Dermis microvascular lymphatic vessel endothelial cell (primary cell): ENCODE data around the gene FMN1. TPM values are rescaled to one million over a fixed set of nuclear protein-coding genes. Genes with fewer than 3 reads are reported as not detected.

ENCODE experiments used
- DNase-seq, 2 donors: peaks; one replicate each; pipeline versions ENCODE4 v3.0.0 to v3.0.0-alpha.2; 2010; ENCODE audit warnings: low read depth in 2 of 2
- total RNA-seq: library from RNA; depleted of rRNA; stranded (reverse); fragments of >200 nt; gene quantifications from 2 replicates; pipeline ENCODE4 v1.2.1, GENCODE V29; 2014

Gene FMN1
- total RNA-seq, 1 donor from 2014 or later = under 0.01 TPM

DNA sequence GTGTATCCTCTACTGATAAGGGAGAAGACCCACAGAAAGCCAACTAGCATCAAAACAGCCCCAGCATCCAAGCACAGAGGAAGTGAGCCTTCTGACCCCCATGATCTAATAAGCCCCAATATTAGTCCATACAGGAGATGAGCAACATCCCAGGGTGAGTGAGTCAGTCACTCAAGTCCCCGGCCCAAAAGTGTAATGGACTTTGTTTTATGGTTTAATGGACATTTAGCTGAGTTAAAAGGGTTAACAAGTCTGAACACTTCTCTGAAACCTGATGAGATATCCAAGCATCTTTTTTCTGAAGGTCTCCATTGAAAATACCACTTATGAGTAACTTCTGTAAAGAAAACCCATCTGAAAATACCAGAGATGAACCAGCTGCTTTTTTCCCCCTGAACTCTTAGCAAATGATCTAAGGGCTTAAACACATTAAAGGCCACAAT lies 361.1 kb downstream of the FMN1 start:
- peak in 1 of 2 donors; percentile 48 for DNase-seq

DNA sequence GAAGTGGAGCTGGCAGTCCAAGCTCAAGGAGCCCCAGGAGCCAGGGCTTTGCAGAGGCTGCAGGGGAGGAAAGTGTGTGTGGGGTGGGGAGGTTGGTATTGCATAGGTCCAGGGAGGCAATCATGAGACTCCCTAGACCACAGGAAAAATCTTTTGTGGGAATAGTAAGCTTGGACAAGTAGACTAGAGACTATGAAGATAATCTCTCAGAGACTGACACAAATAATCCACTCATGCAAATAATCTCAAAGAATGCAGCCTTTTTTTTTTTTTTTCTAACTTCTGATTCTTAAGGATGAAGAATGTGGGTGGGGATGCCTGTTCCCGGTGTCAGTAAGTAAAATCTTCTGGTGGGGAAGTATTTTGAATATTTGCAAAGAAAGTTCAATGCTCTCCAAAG lies 363.0 kb downstream of the FMN1 start:
- DNase-seq = no peak

DNA sequence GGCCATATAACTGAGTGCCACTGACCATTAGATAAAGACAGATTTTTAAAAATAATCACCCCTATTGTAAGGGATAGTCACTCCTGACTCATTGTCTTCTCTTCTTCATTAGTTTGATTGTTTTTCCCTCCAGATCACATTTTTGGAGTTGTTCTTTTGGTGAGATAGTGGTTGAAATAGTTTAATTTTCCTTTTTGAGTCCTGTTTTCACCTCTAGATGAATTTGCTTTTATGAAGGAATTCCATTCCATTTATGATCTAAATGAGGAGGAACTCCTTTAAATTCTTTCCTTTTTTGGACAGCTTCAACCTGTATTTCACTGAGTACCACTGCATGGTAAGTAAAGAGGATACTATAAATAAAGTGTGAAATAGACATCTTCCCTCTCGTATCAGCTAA lies 364.3 kb downstream of the FMN1 start:
- DNase-seq = no peak

DNA sequence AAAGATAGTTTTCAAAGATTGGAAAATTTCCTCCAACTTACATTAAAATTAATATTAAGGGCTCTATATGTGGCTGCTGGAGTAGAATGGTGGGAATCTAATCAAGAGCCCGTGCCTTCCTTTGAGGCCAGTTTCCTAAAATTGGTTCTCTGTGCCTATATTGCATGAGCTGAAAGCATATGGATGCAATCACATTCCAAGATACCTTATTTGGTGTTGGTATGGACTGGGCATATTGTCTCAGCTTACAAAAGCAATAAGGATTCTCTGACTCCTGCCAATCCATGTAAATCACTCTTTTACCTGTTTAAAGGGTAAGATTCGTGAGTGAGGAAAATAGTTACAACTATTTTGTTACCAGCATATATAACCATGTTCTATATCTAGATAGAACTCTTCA lies 365.1 kb downstream of the FMN1 start:
- DNase-seq = no peak

DNA sequence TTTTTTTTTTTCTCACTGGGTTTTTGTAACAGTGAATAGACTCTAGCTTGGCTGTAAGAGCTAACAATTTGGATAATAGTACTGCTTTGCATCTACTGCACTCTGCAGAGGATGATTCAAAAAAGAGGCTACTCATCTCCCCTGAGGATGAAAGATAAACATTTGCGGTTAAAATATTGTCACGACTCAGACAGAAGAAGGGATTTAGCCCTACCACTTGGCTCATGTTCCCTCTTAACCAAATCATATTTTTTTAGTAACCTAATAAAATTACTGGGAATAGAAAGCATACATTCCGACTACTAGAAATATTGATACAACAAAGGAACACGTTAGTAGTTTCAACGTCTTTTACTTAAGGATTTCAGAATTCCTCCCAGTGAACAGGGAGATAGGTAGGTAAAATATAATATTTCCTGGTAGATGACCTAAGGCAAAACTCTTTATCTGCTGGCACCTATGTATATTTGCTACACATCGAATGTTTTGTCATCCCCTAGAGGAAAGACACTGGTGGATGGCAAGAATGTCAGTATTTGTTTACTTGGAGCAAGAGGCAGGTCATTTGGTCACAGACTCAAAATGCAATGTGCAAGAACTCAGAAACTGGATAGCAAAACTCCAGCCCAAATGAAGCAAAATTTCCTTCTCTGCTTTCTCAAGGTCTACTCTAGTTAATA lies 365.9 kb downstream of the FMN1 start:
- DNase-seq = no peak

DNA sequence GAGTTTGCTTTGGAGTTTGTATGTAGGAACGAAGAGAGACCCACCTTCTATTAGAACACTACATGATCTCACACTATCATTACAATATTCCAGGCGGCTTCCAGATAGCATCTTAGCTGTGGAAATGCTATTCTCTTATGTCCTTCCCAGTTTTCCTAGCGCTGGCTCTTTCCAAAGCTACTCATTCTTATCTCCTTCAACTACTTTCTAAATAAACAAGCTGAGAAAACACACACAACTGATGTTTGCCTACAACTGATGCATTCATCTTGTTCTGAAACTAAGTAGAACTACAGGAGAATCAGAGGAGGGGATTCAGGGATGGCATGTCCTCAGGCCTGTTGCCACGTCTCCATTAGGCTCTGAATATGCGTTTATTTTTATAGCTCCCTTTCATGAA lies 367.8 kb downstream of the FMN1 start:
- no peak for DNase-seq

DNA sequence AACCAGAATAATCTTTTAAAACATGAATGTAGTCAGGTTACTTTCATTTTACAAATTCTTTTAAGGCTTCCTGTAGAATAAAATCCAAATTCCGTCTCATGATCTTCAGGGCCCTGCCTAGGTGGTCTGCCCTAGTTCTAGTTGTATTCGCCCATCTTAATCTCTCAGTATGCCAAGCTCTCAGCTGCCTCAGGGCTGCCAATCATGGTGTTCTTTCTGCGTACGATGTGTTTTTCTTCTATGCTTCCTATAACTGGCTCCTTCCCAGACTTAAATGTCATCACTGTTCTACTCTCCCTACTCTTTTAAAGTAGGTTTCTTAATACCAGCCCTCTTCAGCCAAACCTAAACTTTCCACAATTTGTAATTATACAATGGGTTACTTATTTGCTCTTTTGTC lies 369.3 kb downstream of the FMN1 start:
- DNase-seq = peak in 1 of 2 donors; percentile 16

DNA sequence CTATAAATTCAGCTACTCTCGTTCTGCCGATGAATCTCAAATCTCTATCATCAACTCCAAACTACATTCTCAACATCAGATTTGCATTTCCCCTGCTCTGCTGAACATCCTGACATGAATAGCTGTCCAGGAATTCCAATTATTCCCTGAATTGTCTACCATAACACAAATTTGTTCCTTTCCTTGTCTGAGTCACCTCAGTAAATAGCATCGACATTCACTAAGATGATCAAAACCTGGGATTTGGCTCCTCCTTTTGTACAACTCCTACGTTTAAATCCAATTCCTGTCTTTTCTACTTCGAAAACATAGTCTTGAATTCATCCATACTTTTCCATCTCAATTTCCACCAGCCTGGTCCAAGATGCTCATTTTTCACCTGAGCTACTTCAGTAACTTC lies 369.7 kb downstream of the FMN1 start:
- DNase-seq = peak; percentile 49 to 85

DNA sequence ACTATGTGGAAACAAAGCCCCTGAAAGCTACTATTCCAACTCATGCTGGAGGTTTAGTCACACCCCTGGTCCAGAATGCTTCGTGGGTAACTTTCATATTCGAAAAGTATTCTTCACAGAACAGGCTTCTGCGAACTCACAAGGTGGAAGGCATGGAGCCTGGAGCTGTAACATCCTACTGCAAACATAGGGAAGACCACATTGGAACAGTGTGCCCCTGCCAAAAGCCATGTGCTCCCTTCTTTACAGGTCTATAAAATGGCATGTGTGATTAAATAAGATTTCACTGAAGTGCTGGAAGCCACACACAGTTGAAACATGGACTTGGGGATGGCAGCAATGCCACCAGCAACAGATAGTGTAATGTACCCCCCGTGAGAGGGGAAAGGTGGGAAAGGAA lies 370.8 kb downstream of the FMN1 start:
- DNase-seq = no peak

DNA sequence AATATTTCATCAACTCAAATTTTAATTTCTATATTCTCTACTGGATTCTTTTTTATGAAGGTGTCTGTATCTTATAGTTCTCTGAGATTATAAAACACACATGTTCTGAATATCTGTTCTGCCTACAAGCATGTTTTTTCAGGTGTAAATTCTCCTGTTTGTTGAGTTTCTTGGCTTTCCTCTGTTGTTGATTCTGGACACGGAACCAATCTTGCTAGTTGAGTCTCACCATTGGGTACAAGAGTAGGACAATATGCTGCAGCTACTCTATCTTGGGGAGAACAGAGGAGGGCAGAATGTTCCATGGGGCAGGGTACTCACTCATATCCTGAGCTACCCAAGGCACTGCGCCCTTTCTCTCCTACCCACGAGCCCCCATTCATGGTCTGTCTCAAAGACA lies 371.8 kb downstream of the FMN1 start:
- DNase-seq = no peak

DNA sequence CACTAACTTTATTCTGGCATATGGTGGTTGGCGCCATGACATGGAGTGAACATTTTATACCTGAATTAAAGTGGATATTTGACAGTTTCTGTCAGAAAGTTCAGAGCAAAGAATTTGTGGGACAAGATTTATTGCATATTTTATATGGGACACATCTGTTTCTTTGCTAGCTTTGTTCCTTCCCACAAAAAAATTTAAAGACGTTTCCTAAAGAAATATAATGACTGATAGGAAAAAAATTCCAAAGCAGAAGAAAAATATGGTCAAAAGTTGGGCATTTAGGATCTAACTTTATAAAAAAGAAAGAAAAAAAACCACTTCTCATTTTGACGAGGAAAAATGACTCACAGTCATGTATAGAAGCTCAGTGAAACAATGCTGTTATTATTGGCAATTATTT lies 375.1 kb downstream of the FMN1 start:
- peak in 1 of 2 donors; percentile 27 for DNase-seq

DNA sequence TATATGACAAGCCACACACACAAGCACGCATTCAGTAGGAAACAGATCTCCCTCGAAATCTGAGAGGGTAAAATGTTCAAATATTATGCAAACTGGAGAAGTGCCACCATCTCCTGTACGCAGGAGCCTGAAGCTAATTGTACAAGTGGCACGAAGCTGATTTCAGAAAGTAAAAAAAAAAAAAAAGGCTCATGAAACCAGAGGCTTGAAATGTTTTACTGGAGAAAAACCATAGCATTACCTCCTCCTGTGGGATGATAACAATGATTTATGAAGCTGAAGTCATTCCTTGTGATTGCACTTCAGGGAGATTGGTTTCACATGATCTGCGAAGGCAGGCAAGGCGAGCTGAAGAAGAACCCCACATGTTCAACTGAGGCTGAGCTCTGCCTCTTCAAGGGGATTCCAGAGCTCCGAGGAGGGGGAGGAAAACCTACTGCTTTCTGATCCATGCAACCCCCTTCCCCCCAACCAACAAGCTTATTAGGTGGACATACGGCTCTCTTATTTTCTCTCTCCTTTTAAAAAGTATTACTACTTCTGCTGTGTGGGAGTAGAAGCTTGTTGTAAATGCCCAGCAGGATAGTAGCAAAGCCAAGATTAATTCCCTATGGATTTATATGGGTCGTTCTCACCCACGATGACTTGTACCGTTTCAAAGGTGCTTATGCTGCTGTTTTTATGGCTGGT lies 375.6 kb downstream of the FMN1 start:
- no peak for DNase-seq

DNA sequence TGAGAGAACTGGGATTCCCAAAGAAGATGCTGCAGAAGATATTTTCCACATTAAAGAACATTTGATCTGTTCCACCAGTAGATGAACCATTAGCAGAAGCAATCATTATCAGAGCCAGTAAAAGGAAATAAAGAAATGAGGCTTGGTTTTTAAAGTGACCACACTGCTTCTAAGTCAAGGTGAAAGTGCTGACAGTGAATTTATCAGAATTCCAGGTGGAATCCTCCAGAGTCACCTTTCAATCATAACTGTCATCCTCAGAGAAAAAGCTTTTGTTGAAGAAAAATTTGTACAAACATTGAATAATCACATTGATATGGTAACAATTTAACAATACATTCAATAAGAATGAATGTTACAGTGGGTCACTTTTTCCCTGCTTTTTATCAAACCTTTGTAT lies 376.9 kb downstream of the FMN1 start:
- DNase-seq = no peak

DNA sequence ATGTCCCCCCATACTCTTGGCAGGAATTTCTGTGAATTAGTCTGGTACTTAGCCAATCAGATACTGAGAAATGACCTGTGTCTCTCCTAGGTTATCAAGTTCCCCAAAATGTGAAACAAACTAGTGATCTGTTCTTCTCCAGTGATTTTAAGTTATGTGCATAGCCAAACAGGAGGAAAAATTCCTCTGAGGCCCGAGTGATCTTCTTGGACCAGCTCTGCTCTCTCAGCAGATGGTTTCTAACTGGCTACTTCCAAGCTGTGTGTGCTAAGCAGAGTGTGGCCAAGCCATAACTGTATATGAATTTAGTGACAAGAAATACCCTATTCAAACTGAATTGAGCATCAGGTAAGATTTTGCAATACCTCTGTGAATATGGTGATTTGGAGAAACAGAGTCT lies 387.2 kb downstream of the FMN1 start:
- no peak for DNase-seq

DNA sequence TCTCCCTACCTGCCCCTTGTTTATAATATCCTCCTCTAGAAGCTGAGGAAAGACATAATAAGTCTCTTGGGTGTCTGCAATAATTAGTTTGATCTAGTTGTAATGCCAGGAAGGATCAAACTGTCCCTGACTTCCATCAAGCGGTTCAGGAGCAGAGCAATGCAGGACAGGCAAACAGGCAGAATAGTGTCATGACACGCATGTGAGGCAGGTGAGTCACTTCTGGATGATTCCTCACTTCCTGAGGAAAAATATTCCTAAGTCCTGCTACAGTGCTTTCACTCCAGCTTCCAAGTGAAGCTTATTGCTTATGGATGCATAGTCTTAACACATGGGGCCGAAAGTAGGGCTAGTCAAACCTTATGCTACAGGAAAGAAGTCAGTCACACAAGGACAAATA lies 390.9 kb downstream of the FMN1 start:
- DNase-seq = peak in 1 of 2 donors; percentile 16

DNA sequence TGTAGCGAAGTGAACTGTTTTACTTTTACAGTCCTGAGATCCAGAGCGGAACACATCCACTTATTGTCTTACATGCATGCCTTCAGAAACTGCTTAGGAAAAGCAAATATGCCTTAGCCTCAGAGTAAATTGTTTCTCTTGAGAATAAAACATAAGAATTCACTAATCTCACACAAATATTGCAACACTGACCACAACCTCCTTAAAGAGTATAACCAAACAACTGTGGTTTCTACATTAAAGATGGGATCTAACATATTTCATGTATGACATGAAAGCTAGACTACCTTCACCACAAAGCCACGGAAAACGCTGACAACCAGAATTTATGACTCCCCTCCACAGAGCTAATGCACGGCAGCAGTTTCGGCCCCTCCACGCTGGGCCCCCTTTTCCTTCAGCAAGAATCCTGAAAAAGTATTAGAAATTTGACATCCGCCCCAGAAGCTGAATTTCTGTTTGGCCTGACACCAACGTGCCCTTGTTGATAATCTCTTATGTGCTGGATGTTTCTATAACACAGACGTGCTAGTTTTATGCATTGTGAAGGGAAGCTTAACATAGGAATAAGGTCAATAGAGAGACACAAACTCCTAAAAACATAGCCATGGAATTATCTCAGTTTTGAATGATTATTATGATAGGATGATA lies 392.1 kb downstream of the FMN1 start:
- DNase-seq = no peak

DNA sequence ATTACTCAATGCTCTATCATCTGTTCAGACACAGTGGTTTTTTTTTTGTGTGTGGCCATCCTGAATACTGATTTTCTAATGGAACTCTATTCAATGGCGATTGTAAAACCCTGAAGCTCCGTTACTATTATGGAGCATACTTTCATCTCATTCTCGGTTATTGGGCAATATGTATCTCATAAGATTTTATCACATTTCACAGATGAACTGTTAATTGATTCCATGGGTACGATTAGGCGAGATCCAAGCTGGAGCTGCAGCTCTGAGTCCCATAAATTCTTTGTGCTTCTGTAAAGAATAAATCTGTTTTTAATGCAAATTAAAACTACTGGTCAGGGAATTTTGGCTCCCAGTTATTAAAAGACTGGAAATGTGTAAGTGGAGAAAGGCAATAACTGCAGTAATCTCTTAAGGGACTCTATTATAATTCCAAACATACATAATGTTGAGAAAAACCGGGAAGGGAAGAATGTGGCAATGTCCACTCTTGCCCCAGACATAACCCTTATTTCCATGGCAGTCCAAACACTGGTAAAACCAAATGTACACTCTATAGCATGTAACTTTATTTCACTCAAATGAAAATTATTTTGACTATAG lies 394.5 kb downstream of the FMN1 start:
- no peak for DNase-seq

DNA sequence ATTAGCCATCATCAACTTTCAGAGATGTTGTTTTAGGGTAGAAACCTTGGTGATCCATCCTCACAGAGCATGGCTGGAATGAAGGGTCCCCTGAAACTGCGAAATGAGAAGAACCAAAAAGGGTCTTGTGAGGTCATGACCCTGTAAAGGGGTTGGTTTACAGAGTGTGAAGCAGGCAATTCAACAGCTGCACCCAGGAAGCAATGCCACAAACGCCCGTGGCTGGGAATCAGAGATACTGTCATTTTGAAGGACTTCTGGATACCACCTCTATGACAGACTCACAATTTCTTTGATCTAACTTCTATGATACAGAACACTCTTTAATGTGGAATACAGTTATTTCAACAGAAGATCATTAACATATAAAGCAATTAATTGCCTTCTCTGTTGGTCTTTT lies 397.7 kb downstream of the FMN1 start:
- DNase-seq = no peak

DNA sequence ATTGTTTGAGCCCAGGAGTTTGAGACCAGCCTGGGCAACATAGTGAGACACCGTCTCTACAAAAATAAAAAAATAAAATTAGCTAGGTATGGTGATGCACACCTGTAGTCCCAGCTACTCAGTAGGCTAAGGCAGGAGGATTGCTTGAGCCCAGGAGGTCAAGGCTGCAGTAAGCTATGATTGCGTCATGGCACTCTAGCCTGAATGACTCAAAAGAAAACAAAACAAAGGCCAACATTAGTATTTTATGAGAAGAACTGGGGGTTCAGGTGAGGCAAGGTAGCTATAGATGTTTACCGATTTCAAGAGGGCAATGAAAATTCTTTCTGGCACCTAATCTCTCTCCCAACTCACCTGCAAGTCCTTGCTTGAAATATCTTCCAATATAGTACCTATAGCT lies 399.5 kb downstream of the FMN1 start:
- DNase-seq = no peak

DNA sequence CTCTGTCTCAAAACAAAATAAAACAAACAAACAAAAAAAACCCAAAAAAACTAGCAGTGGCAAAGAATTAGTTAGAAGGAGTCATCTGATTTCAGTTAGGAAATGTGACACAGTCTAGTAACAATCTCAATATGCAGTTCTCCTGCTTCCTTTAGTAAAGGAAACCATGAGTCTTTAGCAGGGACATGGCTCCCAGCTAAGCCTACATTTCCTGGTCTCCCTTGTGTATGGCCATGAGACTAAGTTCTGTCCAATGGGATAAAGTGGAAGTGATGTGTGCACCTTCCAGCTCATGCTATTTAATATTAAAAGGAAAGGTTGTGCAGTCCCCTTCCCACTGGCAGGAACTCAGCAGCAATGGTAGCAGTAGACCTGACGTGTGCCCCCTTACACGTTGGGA lies 402.1 kb downstream of the FMN1 start:
- DNase-seq = peak in 1 of 2 donors; percentile 15

DNA sequence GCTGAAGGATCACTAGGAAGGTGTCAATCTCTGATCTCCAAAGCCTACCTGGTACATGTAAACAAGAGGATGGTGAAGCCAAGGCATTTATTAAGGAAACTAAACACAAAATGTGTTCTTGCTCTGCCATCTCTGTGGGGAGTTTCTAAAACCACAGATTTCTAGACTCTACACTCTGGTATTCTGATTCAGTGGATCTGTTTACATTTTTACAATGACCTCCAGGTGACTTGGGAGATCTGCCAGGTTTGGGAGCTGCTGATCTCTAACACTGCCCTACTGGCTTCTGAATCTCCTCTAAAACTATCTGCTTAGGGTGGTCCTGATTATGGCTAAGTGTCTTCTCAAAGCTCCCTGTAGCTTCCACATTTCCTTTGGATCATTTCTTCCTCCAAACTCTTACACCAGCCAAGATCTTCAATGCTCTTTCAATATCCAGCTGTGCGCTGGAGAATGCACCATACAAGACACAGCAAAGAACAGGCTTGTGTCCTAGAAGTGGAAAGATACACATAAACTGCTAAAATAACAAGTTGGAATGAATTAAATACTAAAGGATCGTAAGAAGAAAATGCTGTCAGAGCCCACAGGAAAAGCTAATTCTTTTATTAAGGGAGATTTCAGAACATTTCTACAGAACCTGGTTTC lies 404.0 kb downstream of the FMN1 start:
- DNase-seq = no peak

DNA sequence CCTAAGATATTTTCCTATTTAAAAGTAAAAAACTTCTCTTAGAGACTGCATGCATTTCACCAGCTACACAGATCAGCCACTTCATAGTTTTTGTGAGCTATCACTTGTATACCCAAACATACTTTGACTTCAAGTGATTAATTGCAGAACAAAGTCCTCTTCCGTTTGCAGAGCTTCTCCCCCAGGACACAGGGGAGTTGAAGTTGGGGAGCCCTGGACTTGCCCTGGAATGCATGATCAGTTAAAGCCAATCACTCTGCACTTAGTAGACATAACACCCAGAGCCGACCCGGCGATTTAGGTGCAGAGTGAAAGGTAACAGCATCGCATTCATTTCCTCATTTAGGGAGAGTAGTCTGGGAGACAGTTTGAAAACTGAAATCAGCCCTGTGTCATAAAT lies 406.6 kb downstream of the FMN1 start:
- DNase-seq = no peak
